ENCODE data around the gene DDC. TPM values are rescaled to one million over a fixed set of nuclear protein-coding genes. Genes with fewer than 3 reads are reported as not detected.
A peak's percentile ranks its signal among the peaks of the same experiment; 100 is the strongest.

Gene DDC
- total RNA-seq (2014; rRNA removed; shearing (Covaris generic)): 0.35 and 0.48 TPM in 2 replicates

GRCh38 chr7:50564640-50565558, at the start of gene DDC:
Gene DDC, minus strand, starts transcription at chr7:50565405. Its CDS starts 21,320 bp downstream, at chr7:50544085.
- no peak for DNase-seq
- Histone ChIP-seq H3K4me3 (ENCODE audit: insufficient read depth, low read depth, low read length) (no peak within 1 kb of the TSS), H3K27me3 (ENCODE audit: control insufficient read depth, insufficient read depth, low read length) (no peaks in the 10 kb centered on the region), H3K36me3 (replicated peaks; ENCODE audit: control insufficient read depth, insufficient read depth, low read length) (no peaks in the 10 kb centered on the region)

- H3K36me3 ChIP-seq (replicated peaks; ENCODE audit: control insufficient read depth, insufficient read depth, low read length): peaks cover 10% of the 10 kb centered on the region
- H3K4me3 ChIP-seq (ENCODE audit: insufficient read depth, low read depth, low read length): no peak overlapping the region
- DNase-seq: no peak
- no peaks in the 10 kb centered on the region for H3K27me3 ChIP-seq (ENCODE audit: control insufficient read depth, insufficient read depth, low read length)
Measured at GRCh38 chr7:50613473-50613872, 48.3 kb upstream of the DDC start.

- Histone ChIP-seq H3K36me3 (replicated peaks; ENCODE audit: control insufficient read depth, insufficient read depth, low read length) (peaks cover 10% of the 10 kb centered on the region), H3K27me3 (ENCODE audit: control insufficient read depth, insufficient read depth, low read length) (no peaks in the 10 kb centered on the region), H3K4me3 (ENCODE audit: insufficient read depth, low read depth, low read length) (no peak overlapping the region)
- DNase-seq: no peak
Measured at GRCh38 chr7:50612704-50613103, 47.5 kb upstream of the DDC start.

- Histone ChIP-seq H3K36me3 (replicated peaks; ENCODE audit: control insufficient read depth, insufficient read depth, low read length) (peaks cover 13% of the 10 kb centered on the region), H3K27me3 (ENCODE audit: control insufficient read depth, insufficient read depth, low read length) (no peaks in the 10 kb centered on the region), H3K4me3 (ENCODE audit: insufficient read depth, low read depth, low read length) (no peak overlapping the region)
- DNase-seq: no peak
Measured at GRCh38 chr7:50610521-50611277, 45.5 kb upstream of the DDC start.

GRCh38 chr7:50608196-50608906, 43.1 kb upstream of the DDC start:
- H3K36me3 ChIP-seq (replicated peaks; ENCODE audit: control insufficient read depth, insufficient read depth, low read length): peaks cover 12% of the 10 kb centered on the region
- H3K27me3 ChIP-seq (ENCODE audit: control insufficient read depth, insufficient read depth, low read length): no peaks in the 10 kb centered on the region
- H3K4me3 ChIP-seq (ENCODE audit: insufficient read depth, low read depth, low read length): no peak overlapping the region
- no peak for DNase-seq

GRCh38 chr7:50607524-50608125, 42.4 kb upstream of the DDC start:
- Histone ChIP-seq H3K4me3 (ENCODE audit: insufficient read depth, low read depth, low read length) (no peak overlapping the region), H3K36me3 (replicated peaks; ENCODE audit: control insufficient read depth, insufficient read depth, low read length) (peaks cover 10% of the 10 kb centered on the region), H3K27me3 (ENCODE audit: control insufficient read depth, insufficient read depth, low read length) (no peaks in the 10 kb centered on the region)
- DNase-seq: no peak

- Histone ChIP-seq H3K4me3 (ENCODE audit: insufficient read depth, low read depth, low read length) (no peak overlapping the region), H3K27me3 (ENCODE audit: control insufficient read depth, insufficient read depth, low read length) (no peaks in the 10 kb centered on the region), H3K36me3 (replicated peaks; ENCODE audit: control insufficient read depth, insufficient read depth, low read length) (peaks cover 9% of the 10 kb centered on the region)
- no peak for DNase-seq
Measured at GRCh38 chr7:50605059-50605458, 39.9 kb upstream of the DDC start.

GRCh38 chr7:50603287-50603686, 38.1 kb upstream of the DDC start:
- no peak for DNase-seq
- H3K36me3 ChIP-seq (replicated peaks; ENCODE audit: control insufficient read depth, insufficient read depth, low read length): peaks cover 11% of the 10 kb centered on the region
- no peaks in the 10 kb centered on the region for H3K27me3 ChIP-seq (ENCODE audit: control insufficient read depth, insufficient read depth, low read length)
- no peak overlapping the region for H3K4me3 ChIP-seq (ENCODE audit: insufficient read depth, low read depth, low read length)

- no peaks in the 10 kb centered on the region for H3K27me3 ChIP-seq (ENCODE audit: control insufficient read depth, insufficient read depth, low read length)
- no peak overlapping the region for H3K4me3 ChIP-seq (ENCODE audit: insufficient read depth, low read depth, low read length)
- H3K36me3 ChIP-seq (replicated peaks; ENCODE audit: control insufficient read depth, insufficient read depth, low read length): peaks cover 7% of the 10 kb centered on the region
- DNase-seq: no peak
Measured at GRCh38 chr7:50599385-50599784, 34.2 kb upstream of the DDC start.

- peaks cover 4% of the 10 kb centered on the region for H3K36me3 ChIP-seq (replicated peaks; ENCODE audit: control insufficient read depth, insufficient read depth, low read length)
- DNase-seq: no peak
- no peaks in the 10 kb centered on the region for H3K27me3 ChIP-seq (ENCODE audit: control insufficient read depth, insufficient read depth, low read length)
- no peak overlapping the region for H3K4me3 ChIP-seq (ENCODE audit: insufficient read depth, low read depth, low read length)
Measured at GRCh38 chr7:50598460-50599343, 33.5 kb upstream of the DDC start.

GRCh38 chr7:50596484-50596883, 31.3 kb upstream of the DDC start:
- H3K4me3 ChIP-seq (ENCODE audit: insufficient read depth, low read depth, low read length): no peak overlapping the region
- H3K36me3 ChIP-seq (replicated peaks; ENCODE audit: control insufficient read depth, insufficient read depth, low read length): peaks cover 4% of the 10 kb centered on the region
- H3K27me3 ChIP-seq (ENCODE audit: control insufficient read depth, insufficient read depth, low read length): no peaks in the 10 kb centered on the region
- no peak for DNase-seq

- no peaks in the 10 kb centered on the region for H3K27me3 ChIP-seq (ENCODE audit: control insufficient read depth, insufficient read depth, low read length)
- peaks cover 4% of the 10 kb centered on the region for H3K36me3 ChIP-seq (replicated peaks; ENCODE audit: control insufficient read depth, insufficient read depth, low read length)
- DNase-seq: peak; percentile 67
- H3K4me3 ChIP-seq (ENCODE audit: insufficient read depth, low read depth, low read length): no peak overlapping the region
Measured at GRCh38 chr7:50595491-50596102, 30.4 kb upstream of the DDC start.

All from H7 (cell line).